Adrenal gland (tissue), 5 donors: ENCODE results near the gene DRGX.

Source experiments
- CTCF ChIP-seq, 6 experiments: fragments of 450-650 bp in 4 of 6; fragments of 200-600 bp in 2 of 6; sonication (generic) in 1 of 6; IDR thresholded peaks; 1 replicate in 5 of 6; 2 replicates in 1 of 6; pipeline versions ENCODE4 v1.5.1 to v1.8.0; 2016 to 2021; ENCODE audit warnings: antibody characterized with exemption in 6 of 6, mild to moderate bottlenecking in 2 of 6, moderate library complexity in 1 of 6
- POLR2A ChIP-seq, 2 donors: fragments of 450-650 bp; IDR thresholded peaks; one replicate each; pipeline ENCODE4 v1.6.1; 2017; ENCODE audit warnings: antibody characterized with exemption in 2 of 2, mild to moderate bottlenecking in 2 of 2, moderate library complexity in 1 of 2
- donor health status: DM: no; HTN: no; CAD: no.

DNA sequence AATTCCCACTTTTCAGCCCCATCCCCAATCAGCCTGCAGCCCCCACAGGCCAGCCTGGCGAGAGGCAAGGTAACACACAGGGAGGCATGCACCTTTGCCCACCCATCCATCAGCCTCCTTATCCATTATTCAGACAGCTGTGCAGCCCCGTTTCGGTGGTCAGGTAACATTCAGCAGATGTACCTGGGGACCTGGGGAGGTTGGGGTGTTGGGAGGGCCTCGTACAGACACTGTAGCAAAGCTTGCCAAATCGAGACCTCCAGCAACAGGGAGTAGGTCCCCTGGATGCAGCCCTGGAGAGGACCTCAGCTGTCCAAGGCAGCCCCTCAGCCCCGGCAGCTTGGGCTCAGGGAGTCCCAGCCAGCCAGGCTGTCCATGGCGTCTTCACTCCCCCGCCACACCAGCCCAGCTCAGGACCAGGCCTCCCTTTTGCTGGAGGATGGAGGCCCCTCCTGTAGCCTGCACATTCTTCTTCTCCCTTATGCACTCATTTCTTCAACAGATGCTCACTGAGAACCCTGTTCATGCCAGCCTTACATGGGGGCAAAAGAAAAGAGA lies 8.5 kb upstream of the DRGX start:
- TF ChIP-seq CTCF (IDR thresholded peaks at IDR 0.05) (no peak), POLR2A (IDR thresholded peaks at IDR 0.05) (no peak)
